AG04450 (cell line): ENCODE data around the gene OR10A3. TPM values are rescaled to one million over a fixed set of nuclear protein-coding genes. Genes with fewer than 3 reads are reported as not detected.

Experiments used
- CTCF ChIA-PET: fragments of 300-600, 350-600 bp; formaldehyde crosslinking; extraction: SDS; loops from one replicate; lab custom pipeline; 2022; ENCODE audit warnings: antibody characterized with exemption, inconsistent platforms; lab: Charles Lee
- POLR2A ChIA-PET: fragments of 350-600 bp; formaldehyde crosslinking; extraction: SDS; loops from one replicate; lab custom pipeline; 2021; ENCODE audit warnings: antibody characterized with exemption, inconsistent platforms; lab: Yijun Ruan, JAX
- DNase-seq: peaks from one replicate; pipeline ENCODE4 v3.0.0-alpha.2; 2011; ENCODE audit warnings: low read depth, low spot score
- H3K27ac ChIP-seq: one replicate; pipeline ENCODE4 v1.5.1; 2012; ENCODE audit warnings: low read depth, low read length, control low read depth
- H3K27me3 ChIP-seq: one replicate; pipeline ENCODE4 v1.6.0; 2012; ENCODE audit warnings: low read length; ENCODE audit not compliant: control insufficient read depth, insufficient read depth
- H3K4me3 ChIP-seq: 2 replicates; pipeline ENCODE4 v1.5.1; 2011; ENCODE audit warnings: mild to moderate bottlenecking, low read depth, low read length, control low read depth
- H3K9me3 ChIP-seq: 2 replicates; pipeline ENCODE4 v1.5.1; 2012; ENCODE audit warnings: low read length; ENCODE audit not compliant: control insufficient read depth, insufficient read depth
- polyA plus RNA-seq: library from polyadenylated mRNA; depleted of rRNA; stranded (reverse); fragments of >200 nt; gene quantifications from 2 replicates; pipeline ENCODE4 v1.2.3, GENCODE V29; 2011
- TF ChIP-seq, protein P1 (sequence below): IDR thresholded peaks from 2 replicates; pipeline ENCODE4 v1.5.1; 2011; ENCODE audit warnings: low read depth, low read length, control low read depth, inconsistent platforms

Gene OR10A3
- polyA plus RNA-seq, 1 experiment = 0.15 TPM

DNA sequence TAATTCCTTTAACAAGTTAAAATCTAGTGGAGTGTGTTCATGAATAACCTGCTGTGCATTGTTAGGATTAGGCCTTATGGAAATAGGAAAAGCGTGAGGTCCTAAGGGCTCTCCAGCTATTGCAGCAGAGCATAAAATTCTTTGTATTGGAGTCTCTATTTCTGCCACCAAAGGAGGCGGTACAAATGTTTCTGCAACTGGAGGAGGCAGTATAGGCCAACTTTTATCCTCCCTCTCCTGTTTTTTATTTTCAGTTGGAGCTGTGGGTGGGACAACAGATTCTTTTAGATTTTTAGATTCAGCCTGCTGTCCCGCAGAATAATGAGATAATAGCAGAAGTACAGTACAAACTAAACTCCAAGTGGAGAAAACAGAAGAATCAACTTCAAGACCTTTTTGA lies 36.6 kb downstream of the OR10A3 start:
- H3K4me3 ChIP-seq = no peak overlapping the region
- no peaks in the 10 kb centered on the region for H3K9me3 ChIP-seq
- no peaks in the 10 kb centered on the region for H3K27me3 ChIP-seq
- peak overlapping the region; percentile 31 for H3K27ac ChIP-seq
- DNase-seq = peak; percentile 37
- ChIA-PET CTCF (interaction anchor here (0.6 to 9.8 kb wide), 21 partner anchors 10 to 1228 kb away, joined by 3 to 261 read pairs (median 6); partner anchors contain the start of genes EIF3F and NLRP10), POLR2A (interaction anchor here (1.1 to 1.5 kb wide), 2 partner anchors 73 to 82 kb away, joined by 3 to 14 read pairs; partner anchors contain the start of gene EIF3F)
- TF ChIP-seq, protein P1, sequence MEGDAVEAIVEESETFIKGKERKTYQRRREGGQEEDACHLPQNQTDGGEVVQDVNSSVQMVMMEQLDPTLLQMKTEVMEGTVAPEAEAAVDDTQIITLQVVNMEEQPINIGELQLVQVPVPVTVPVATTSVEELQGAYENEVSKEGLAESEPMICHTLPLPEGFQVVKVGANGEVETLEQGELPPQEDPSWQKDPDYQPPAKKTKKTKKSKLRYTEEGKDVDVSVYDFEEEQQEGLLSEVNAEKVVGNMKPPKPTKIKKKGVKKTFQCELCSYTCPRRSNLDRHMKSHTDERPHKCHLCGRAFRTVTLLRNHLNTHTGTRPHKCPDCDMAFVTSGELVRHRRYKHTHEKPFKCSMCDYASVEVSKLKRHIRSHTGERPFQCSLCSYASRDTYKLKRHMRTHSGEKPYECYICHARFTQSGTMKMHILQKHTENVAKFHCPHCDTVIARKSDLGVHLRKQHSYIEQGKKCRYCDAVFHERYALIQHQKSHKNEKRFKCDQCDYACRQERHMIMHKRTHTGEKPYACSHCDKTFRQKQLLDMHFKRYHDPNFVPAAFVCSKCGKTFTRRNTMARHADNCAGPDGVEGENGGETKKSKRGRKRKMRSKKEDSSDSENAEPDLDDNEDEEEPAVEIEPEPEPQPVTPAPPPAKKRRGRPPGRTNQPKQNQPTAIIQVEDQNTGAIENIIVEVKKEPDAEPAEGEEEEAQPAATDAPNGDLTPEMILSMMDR = peak; percentile 61

DNA sequence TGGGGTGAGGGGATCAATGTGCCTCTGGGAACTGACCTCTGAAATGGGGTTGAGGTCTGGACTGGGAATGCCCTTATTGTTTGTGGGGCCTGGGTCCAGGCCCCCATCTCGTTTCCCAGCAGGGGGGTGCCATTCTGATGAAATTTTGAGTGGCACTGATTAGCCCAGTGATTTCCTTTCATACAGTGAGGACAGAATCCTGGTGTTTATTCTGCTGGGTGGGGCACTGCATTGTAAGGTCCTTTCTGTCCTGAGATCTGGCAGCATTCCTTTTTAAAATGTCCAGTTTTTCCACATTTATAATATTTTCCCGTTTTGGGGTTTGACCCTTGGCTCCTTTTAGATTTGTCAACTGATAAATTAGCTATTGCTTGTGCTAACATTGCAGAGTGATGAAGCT lies 37.6 kb downstream of the OR10A3 start:
- ChIA-PET CTCF (interaction anchor here (0.9 to 9.8 kb wide), 7 partner anchors 11 to 85 kb away, joined by 3 to 261 read pairs (median 16); partner anchors contain the start of genes EIF3F and NLRP10), POLR2A (interaction anchor here (1.5 kb wide), 1 partner anchor 83 kb away, joined by 14 read pairs; the partner anchor contains the start of gene EIF3F)
- no peak overlapping the region for H3K27ac ChIP-seq
- TF ChIP-seq, protein P1 = no peak
- H3K9me3 ChIP-seq = no peaks in the 10 kb centered on the region
- H3K4me3 ChIP-seq = no peak overlapping the region
- no peaks in the 10 kb centered on the region for H3K27me3 ChIP-seq
- no peak for DNase-seq

DNA sequence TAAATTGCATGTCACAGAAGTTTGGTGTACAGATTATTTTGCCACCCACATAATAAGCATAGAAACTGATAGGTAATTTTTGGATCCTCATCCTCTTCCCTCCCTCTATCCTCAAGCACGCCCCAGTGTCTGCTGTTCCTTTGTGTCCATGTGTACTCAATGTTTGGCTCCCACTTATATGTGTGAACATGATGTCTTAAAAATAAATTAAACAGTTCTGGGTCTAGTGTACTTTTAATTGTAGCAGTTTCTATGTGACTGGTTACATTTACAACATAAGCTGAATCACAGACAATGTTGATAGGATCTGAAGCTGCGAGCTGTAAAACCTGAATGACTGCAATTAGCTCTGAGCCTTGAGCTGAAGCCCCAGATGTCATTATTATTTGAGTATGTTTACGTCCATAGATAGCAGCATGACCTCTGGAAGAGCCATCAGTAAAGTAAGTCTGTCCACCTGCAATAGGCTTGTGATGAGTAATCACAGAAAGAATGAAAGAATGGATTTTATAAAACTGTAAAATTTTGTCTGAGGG lies 40.1 kb downstream of the OR10A3 start:
- no peak for DNase-seq
- no peaks in the 10 kb centered on the region for H3K27me3 ChIP-seq
- no peak overlapping the region for H3K4me3 ChIP-seq
- H3K27ac ChIP-seq = no peak overlapping the region
- ChIA-PET CTCF (interaction anchor here (1.6 to 9.8 kb wide), 4 partner anchors 9 to 206 kb away, joined by 3 to 261 read pairs (median 23); partner anchors contain the start of gene EIF3F), POLR2A (no interaction called here)
- no peaks in the 10 kb centered on the region for H3K9me3 ChIP-seq
- TF ChIP-seq, protein P1 = no peak

DNA sequence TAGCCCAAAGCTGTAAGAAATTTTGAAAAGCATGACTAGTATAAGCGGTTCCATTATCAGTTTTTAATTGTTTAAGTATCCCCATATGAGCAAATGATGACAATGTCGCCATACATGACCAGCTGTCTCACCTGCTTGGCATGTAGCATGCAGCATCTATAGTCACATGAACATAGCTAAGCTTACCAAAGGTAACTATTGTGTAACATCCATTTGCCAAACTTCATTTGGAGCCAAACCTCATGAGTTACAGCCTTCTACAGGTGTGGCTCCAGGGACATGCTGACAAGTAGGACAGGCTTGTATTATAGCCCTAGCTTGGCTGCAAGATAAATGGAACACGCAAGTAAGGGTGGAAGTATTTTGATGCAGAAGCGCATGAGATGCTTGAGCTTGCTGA lies 40.8 kb downstream of the OR10A3 start:
- H3K27ac ChIP-seq = no peak overlapping the region
- no peak overlapping the region for H3K4me3 ChIP-seq
- no peaks in the 10 kb centered on the region for H3K27me3 ChIP-seq
- CTCF ChIA-PET = interaction anchor here (1.6 to 9.8 kb wide), 3 partner anchors 8 to 132 kb away, joined by 3 to 261 read pairs (median 43); partner anchors contain the start of gene EIF3F
- DNase-seq = no peak
- TF ChIP-seq, protein P1 = no peak
- POLR2A ChIA-PET = interaction anchor here (0.5 kb wide), 1 partner anchor 91 kb away, joined by 3 read pairs; no protein-coding TSS in a partner anchor
- no peaks in the 10 kb centered on the region for H3K9me3 ChIP-seq

DNA sequence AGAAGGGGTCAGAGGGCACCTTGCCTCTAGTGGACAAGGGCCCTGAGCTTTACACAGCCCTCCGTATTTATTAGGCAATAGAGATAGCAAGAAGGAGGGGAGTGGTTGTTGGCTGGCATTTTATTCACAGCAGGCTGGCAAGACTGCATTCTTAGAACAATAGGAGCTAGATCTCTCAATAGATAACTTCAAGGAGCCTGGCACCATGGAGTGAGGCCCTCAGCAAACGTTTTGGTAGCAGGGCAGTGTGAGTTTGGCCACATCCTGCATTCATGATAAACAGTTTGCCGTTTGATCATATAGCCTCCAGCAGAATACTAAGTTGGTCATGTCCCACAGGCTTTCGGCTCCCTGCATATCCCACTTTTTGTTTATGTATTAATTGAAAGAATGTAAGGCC lies 42.1 kb downstream of the OR10A3 start:
- POLR2A ChIA-PET = no interaction called here
- DNase-seq = no peak
- H3K27ac ChIP-seq = no peak overlapping the region
- CTCF ChIA-PET = interaction anchor here (9.8 kb wide), 1 partner anchor 86 kb away, joined by 261 read pairs; the partner anchor contains the start of gene EIF3F
- no peak overlapping the region for H3K4me3 ChIP-seq
- H3K9me3 ChIP-seq = no peaks in the 10 kb centered on the region
- TF ChIP-seq, protein P1 = no peak
- H3K27me3 ChIP-seq = no peaks in the 10 kb centered on the region
